Activated naive CD4-positive, alpha-beta T cell treated with anti-CD3 and anti-CD28 coated beads, Interleukin-2, amount 50 U/mL, for 72 hours (primary cell): Measurements from ENCODE around the gene F13A1. TPM values are rescaled to one million over a fixed set of nuclear protein-coding genes. Genes with fewer than 3 reads are reported as not detected.

Experiments
- ATAC-seq, 2 donors: fragments of 150-1000 bp; cut with Tn5 transposase; 2 replicates each; pipeline ENCODE4 v1.10.0; 2021; ENCODE audit warnings: mild to moderate bottlenecking in 2 of 2, moderate library complexity in 2 of 2
- DNase-seq, 2 donors: peaks; one replicate each; pipeline ENCODE4 v3.0.0; 2021 to 2022; ENCODE audit warnings: low spot score in 2 of 2
- H3K27ac Mint-ChIP-seq, 2 donors: one replicate each; pipeline ENCODE4 v1.8.0; 2022; ENCODE audit warnings: mild to moderate bottlenecking in 2 of 2, mixed read lengths in 2 of 2
- H3K36me3 Mint-ChIP-seq, 2 donors: one replicate each; pipeline ENCODE4 v1.8.0; 2022; ENCODE audit warnings: mixed read lengths in 2 of 2
- H3K9me3 Mint-ChIP-seq, 2 donors: one replicate each; pipeline ENCODE4 v1.8.0; 2022; ENCODE audit warnings: mixed read lengths in 2 of 2
- total RNA-seq, 2 donors: library from RNA; stranded (reverse); gene quantifications; one replicate each; pipeline ENCODE4 v1.2.3, GENCODE V29; 2022

F13A1 gene
- total RNA-seq, 2 donors from 2014 or later, result not detected

DNA sequence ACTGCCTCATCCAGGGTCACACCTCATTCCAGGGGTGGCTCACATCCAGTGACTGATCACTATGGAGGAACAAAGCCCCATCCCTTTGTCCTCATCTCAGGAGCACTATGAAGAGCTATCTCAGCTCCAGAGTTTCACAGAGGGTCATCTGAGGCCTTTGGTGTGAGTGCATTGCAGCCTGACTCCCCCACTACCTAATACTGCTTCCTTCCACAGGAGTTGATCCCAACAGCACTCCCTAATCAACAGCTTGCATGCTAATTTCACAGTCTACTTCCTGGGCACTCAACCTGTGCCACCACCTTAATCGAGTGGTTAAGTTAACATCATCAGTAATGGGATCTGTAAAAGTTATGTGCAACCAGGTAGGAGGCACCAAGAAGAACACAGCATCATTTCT lies 37.7 kb downstream of the F13A1 start:
- DNase-seq, result no peak
- H3K9me3 Mint-ChIP-seq, result no peaks in the 10 kb centered on the region

DNA sequence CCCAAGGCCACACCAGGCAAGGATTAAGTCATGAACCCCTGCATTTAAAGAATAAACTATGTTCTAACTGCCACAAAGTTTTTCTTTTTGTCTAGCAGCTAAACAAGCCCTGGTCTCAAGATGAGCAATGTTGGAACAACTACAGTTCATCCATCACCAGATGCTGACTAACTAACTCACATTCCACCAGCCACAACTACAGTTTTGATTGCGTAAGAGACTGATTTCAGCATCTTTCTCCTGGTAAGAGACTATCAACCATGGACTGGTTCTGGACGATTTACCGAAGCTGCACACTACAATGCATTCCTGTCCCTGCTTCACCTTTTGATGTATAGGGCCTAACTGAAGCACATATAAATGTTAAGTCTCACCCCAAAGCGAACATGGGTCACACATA lies 43.0 kb downstream of the F13A1 start:
- DNase-seq, result no peak
- H3K27ac Mint-ChIP-seq, result no peak overlapping the region
- no peaks in the 10 kb centered on the region for H3K36me3 Mint-ChIP-seq
- H3K9me3 Mint-ChIP-seq, result no peaks in the 10 kb centered on the region
- ATAC-seq, result no peak

More for the DNA sequence above, 37.7 kb downstream of the F13A1 start:
- Mint-ChIP-seq H3K27ac (no peak overlapping the region), H3K36me3 (no peaks in the 10 kb centered on the region)
- ATAC-seq, result no peak

GRCh38 chr6:6270948-6271535 lies 49.4 kb downstream of the F13A1 start:
- no peaks in the 10 kb centered on the region for H3K36me3 Mint-ChIP-seq
- no peak overlapping the region for H3K27ac Mint-ChIP-seq
- no peak for ATAC-seq
- no peak for DNase-seq
- peaks cover 0 to 5% of the 10 kb centered on the region in 2 donors for H3K9me3 Mint-ChIP-seq

- H3K27ac Mint-ChIP-seq, result no peak overlapping the region
- ATAC-seq, result no peak
- no peak for DNase-seq
- peaks cover 0 to 9% of the 10 kb centered on the region in 2 donors for H3K9me3 Mint-ChIP-seq
- H3K36me3 Mint-ChIP-seq, result no peaks in the 10 kb centered on the region
Observed at GRCh38 chr6:6260196-6260722, 60.2 kb downstream of the F13A1 start.

- Mint-ChIP-seq H3K36me3 (no peaks in the 10 kb centered on the region), H3K27ac (no peak overlapping the region), H3K9me3 (no peaks in the 10 kb centered on the region)
- DNase-seq (no peak), ATAC-seq (no peak)
Observed at GRCh38 chr6:6256886-6257285, 63.6 kb downstream of the F13A1 start.

GRCh38 chr6:6256259-6256658 lies 64.2 kb downstream of the F13A1 start:
- Mint-ChIP-seq H3K36me3 (no peaks in the 10 kb centered on the region), H3K9me3 (no peaks in the 10 kb centered on the region), H3K27ac (no peak overlapping the region)
- DNase-seq, result no peak
- ATAC-seq, result no peak

- Mint-ChIP-seq H3K9me3 (no peaks in the 10 kb centered on the region), H3K36me3 (no peaks in the 10 kb centered on the region), H3K27ac (no peak overlapping the region)
- no peak for DNase-seq
- no peak for ATAC-seq
Observed at GRCh38 chr6:6251555-6252280, 68.7 kb downstream of the F13A1 start.

GRCh38 chr6:6248651-6249050 lies 71.8 kb downstream of the F13A1 start:
- Mint-ChIP-seq H3K36me3 (no peaks in the 10 kb centered on the region), H3K9me3 (no peaks in the 10 kb centered on the region), H3K27ac (no peak overlapping the region)
- DNase-seq (no peak), ATAC-seq (no peak)

DNA sequence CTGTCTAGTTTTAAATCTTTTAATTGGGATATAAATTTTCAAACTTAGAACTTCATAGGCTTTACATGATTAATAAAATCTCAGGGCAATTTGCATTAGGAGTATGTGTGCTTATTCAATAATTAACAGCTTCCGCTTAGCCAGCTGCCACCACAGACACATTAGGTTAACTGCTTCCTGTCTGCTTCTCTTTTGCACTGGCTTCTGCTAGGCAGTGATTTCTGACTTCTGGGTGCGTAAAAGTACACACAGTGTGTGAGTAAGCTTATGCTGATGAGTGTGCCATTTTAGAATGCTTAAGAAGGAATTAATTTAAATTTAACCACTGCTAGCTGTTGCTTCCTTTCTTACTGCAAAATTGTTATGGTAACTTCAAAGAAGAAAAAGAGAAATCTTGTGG lies 73.9 kb downstream of the F13A1 start:
- peaks cover 0 to 5% of the 10 kb centered on the region in 2 donors for H3K9me3 Mint-ChIP-seq
- DNase-seq (no peak), ATAC-seq (no peak)
- no peaks in the 10 kb centered on the region for H3K36me3 Mint-ChIP-seq
- no peak overlapping the region for H3K27ac Mint-ChIP-seq

DNA sequence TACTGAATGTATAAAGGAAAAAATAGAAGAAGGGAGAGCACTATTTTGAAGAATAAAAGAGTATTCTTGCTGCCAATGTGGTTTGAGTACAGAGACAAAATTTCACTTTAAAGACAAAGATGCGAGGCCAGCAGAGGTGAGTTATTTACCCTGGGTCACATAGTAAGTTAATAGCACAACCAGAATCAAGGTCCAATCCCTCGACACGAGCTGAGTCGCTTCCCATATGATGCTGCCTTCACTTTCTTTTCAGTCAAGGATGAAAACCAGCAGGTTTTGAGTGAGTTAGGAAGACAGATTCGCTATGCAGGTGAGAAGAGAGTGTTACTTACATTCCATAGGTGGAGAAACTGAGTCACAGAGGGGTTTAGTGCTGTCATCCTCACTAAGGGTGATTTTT lies 75.8 kb downstream of the F13A1 start:
- no peaks in the 10 kb centered on the region for H3K36me3 Mint-ChIP-seq
- ATAC-seq (no peak), DNase-seq (no peak)
- peaks cover 0 to 5% of the 10 kb centered on the region in 2 donors for H3K9me3 Mint-ChIP-seq
- no peak overlapping the region for H3K27ac Mint-ChIP-seq

- Mint-ChIP-seq H3K27ac (no peak overlapping the region), H3K9me3 (peaks cover 0 to 5% of the 10 kb centered on the region in 2 donors), H3K36me3 (no peaks in the 10 kb centered on the region)
- ATAC-seq (no peak), DNase-seq (no peak)
Observed at GRCh38 chr6:6243846-6244245, 76.6 kb downstream of the F13A1 start.

DNA sequence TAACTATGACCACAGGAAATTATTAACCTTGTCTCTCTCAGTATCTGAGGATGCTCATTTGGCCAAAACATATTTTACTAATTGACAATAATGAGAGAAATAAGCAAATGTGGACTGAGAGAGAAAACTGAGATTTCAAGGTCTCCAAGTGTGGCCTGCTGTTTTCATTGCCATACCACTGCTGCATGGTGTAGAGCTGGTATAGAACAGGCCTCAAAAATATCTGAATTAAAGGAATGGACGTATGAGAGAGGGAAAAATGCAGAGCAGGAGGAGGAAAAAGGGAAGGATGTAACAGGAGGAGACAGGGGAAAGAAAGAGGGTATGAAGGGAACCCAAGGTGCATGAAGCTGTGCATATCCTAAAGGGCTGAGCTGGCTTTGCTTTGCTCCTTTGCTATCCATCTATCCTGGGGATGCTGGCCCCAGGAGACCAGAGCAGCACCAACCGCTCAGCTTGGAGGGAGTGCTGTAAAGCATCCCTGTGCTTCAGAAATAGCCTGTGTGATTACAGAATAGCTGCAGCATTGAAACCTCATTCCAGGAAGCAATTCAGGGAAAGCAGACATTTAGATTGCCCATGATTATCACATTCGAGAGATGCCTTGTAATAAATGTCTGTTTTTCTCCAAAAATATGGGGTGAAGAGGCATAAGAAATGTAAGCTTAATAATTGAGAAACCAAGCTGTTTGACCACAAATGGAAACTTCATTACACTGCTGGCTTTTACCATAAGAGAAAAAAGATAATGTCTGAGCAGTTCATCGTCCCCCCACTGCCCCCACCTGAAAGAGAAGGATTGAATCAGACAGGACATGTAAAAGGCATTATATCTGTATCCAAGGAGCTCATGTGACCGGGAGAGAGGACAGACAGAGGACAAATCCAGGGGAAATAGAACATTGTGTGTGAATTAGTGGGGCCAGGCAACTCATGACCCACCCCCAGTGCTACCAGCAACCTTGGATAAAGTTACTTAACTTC lies 80.6 kb downstream of the F13A1 start:
- ATAC-seq (no peak), DNase-seq (no peak)
- no peaks in the 10 kb centered on the region for H3K36me3 Mint-ChIP-seq
- peaks cover 0 to 5% of the 10 kb centered on the region in 2 donors for H3K9me3 Mint-ChIP-seq
- H3K27ac Mint-ChIP-seq, result no peak overlapping the region

GRCh38 chr6:6236730-6237469 lies 83.6 kb downstream of the F13A1 start:
- no peak overlapping the region for H3K27ac Mint-ChIP-seq
- no peaks in the 10 kb centered on the region for H3K9me3 Mint-ChIP-seq
- ATAC-seq, result no peak
- no peak for DNase-seq
- no peaks in the 10 kb centered on the region for H3K36me3 Mint-ChIP-seq

DNA sequence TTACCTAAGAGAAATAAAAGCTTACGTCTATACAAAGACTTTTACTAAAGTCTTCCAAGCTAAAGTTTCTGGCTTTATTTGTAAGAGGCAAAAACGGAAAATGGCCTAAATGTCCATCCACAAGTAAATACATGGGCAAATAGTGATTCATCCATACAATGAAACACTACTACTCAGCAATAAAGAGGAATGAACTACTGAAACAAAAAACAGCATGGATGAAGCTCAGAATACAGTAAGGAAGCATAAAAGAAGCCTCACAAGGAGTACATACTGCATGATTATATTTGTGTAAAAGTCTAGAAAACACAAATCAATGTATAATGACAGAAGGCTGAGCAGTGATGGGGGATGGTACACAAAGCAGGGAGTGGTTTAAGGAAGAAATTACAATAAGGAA lies 84.7 kb downstream of the F13A1 start:
- H3K36me3 Mint-ChIP-seq, result peaks cover 0 to 4% of the 10 kb centered on the region in 2 donors
- ATAC-seq (no peak), DNase-seq (no peak)
- H3K27ac Mint-ChIP-seq, result no peak overlapping the region
- no peaks in the 10 kb centered on the region for H3K9me3 Mint-ChIP-seq

- H3K27ac Mint-ChIP-seq, result no peak overlapping the region
Observed at GRCh38 chr6:6234963-6235362, 85.5 kb downstream of the F13A1 start.

DNA sequence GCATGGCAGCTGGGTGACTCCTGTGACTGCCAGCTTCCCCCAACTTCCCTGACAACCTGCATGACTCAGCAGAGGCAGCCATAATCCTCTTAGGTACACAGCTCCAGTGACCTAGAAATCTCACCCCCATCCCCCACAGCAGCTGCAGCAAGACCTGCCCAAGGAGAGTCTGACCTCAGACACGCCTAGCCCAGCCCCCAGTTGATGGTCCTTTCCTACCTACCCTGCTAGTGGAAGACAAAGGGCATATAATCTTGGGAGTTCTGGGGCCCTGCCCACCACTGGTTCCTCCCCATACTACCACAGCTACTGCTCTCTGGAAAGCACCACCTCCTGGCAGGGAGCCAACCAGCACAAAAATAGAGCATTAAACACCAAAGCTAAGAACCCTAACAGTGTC lies 90.2 kb downstream of the F13A1 start:
- Mint-ChIP-seq H3K36me3 (peaks cover 0 to 7% of the 10 kb centered on the region in 2 donors), H3K9me3 (no peaks in the 10 kb centered on the region), H3K27ac (no peak overlapping the region)
- ATAC-seq (no peak), DNase-seq (no peak)

More at GRCh38 chr6:6234963-6235362, 85.5 kb downstream of the F13A1 start:
- DNase-seq (no peak), ATAC-seq (no peak)
- H3K9me3 Mint-ChIP-seq, result no peaks in the 10 kb centered on the region
- H3K36me3 Mint-ChIP-seq, result peaks cover 0 to 7% of the 10 kb centered on the region in 2 donors
